Activated effector memory CD4-positive, alpha-beta T cell treated with Interleukin-2 at 50 U/mL for 16 hours (primary cell): ENCODE results near the gene PPP1R14B.

Experiments used
- DNase-seq: peaks from one replicate; pipeline ENCODE4 v3.0.0-alpha.2; 2020

PPP1R14B gene

GRCh38 chr11:64246871-64247728, at the start of gene PPP1R14B:
TSS of gene PPP1R14B (minus strand) at chr11:64246943. CDS start at chr11:64246673, 270 bp downstream.
- DNase-seq, result peak; percentile 72

DNA sequence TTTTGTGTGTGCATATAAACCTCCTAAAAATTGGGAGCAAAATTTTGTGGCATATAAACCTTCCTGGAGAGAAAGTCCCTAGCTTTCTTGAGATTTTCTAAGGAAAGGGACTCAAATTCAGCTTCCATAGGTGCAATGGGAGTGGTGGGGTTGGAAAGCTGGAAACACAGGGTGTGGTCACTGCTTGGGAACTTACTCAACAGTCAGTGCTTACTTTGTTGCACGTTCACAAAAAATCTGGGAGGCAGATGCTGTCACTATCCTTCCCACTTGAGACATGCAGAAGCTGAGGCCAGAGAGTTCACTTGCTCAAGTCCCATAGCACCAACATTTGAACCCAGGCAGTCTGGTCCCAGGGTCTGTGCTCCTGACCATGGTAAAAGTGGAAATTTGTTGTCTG, 49.5 kb upstream of the PPP1R14B start:
- DNase-seq, result no peak

- DNase-seq, result no peak
These were observed 49.0 kb upstream of the PPP1R14B start for GRCh38 chr11:64295760-64296159.

GRCh38 chr11:64294774-64295173, 48.0 kb upstream of the PPP1R14B start:
- no peak for DNase-seq

DNA sequence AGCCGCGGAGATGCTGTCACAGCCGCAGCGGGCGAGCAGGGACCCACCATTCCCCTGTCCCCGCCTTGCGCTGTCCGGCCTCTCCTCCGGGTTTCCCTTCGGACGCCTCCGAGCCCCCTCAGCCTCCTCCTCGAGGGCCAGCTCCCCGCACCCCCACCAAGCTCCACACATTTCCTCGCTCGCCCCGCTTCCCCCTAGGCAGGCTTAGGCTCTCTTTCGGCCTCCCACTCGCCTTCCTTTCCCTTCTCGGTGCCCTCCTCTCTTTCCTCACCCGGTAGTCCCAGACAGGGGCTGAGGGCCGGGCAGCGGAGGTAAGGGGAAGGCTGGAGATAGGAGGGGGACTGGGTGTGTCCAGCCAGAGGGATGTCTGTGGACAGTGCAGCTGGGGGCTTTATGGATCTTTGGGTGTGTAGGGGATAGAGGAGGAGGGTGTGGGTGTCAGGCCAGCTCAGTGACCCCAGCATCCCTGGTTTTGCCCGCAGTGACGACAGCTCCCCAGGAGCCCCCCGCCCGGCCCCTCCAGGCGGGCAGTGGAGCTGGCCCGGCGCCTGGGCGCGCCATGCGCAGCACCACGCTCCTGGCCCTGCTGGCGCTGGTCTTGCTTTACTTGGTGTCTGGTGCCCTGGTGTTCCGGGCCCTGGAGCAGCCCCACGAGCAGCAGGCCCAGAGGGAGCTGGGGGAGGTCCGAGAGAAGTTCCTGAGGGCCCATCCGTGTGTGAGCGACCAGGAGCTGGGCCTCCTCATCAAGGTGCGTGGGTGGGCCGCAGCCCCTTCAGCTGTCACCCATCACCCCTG, 45.9 kb upstream of the PPP1R14B start:
- DNase-seq, result no peak

DNA sequence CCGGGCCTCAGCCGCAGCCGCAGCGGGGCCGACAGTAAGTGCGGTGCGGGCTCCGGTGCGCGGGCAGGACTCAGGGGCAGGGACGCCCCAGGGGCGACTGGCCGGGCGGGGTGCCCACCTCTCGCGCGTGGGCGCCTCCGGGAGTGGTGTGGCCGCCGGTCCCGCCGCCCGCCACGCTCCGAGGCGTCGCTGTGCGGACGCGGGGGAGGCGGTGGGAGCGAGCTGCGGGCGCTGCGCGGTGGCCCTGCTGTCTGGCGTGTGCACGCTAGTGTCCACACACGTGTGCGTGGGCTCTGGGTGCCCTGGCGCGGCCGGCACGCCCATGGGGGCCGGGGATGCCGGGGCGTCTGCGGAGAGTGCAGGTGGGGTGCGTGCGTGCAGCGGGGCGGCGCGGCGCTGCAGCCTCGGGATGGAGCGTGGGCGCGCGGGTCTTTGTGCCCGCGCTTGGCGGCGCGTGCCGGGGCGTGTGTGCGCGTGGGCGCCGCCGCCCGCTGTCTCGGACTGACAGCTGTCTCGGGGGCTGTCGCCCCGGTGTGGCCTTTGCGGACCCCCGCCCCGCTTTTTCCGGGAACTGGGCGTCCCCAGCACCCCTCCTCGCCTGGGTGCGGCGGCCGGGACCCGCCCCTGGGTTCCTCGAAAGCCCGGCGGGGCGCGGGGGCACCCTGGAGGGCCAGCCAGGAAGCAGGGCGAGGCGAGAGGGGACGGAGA, 45.2 kb upstream of the PPP1R14B start:
- no peak for DNase-seq

DNA sequence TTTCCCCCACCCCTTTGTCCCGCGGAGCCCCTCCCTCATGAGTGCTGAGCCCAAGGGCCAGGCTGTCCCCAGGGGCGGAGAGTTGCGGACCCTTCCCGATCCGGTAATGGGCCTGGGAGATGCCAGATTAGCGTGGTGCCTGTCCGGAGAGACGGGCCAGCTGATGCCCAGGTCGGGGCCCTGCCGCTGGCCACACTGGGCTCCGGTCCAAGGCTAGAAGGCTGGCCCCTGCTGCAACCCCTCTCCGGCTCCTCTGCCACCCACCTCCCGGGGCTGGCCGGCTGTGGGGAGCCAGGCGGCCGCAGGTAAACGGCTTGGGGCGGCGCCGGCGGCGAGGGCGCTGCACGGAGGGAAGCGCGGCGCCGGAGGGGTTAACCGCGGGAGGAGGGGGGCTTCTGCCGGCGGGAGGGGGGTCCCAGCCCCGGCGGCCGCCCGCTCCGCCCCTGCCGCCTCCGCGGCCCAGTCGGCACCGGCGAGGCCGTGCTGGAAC, 44.6 kb upstream of the PPP1R14B start, which contains the start of gene KCNK4:
Gene KCNK4 (plus strand): TSS at position 41 of the 490 bp plus-strand sequence. CDS start 1,717 bp downstream, outside the sequence.
- DNase-seq, result no peak

- DNase-seq, result no peak
These were observed 43.9 kb upstream of the PPP1R14B start for GRCh38 chr11:64290352-64291261.

- no peak for DNase-seq
These were observed 42.3 kb upstream of the PPP1R14B start for GRCh38 chr11:64289002-64289564.

- DNase-seq, result no peak
These were observed 41.6 kb upstream of the PPP1R14B start for GRCh38 chr11:64288353-64288750.

- DNase-seq, result no peak
These were observed 41.1 kb upstream of the PPP1R14B start for GRCh38 chr11:64287676-64288352.

DNA sequence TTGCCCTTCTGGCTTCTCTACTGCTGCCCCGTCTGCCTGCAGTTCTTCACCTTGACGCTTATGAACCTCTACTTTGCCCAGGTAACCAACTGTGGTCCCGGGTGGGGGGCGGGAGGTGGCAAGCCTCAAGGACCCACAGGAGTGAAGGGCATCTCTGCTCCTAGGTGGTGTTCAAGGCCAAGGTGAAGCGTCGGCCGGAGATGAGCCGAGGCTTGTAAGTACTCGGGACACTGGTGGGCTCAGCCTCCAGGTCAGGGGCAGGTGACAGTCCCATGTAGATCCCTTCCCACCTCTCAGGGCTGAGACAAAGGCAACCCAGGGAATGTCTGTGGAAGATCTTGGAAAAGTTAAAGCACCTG, 40.0 kb upstream of the PPP1R14B start:
- DNase-seq, result no peak

DNA sequence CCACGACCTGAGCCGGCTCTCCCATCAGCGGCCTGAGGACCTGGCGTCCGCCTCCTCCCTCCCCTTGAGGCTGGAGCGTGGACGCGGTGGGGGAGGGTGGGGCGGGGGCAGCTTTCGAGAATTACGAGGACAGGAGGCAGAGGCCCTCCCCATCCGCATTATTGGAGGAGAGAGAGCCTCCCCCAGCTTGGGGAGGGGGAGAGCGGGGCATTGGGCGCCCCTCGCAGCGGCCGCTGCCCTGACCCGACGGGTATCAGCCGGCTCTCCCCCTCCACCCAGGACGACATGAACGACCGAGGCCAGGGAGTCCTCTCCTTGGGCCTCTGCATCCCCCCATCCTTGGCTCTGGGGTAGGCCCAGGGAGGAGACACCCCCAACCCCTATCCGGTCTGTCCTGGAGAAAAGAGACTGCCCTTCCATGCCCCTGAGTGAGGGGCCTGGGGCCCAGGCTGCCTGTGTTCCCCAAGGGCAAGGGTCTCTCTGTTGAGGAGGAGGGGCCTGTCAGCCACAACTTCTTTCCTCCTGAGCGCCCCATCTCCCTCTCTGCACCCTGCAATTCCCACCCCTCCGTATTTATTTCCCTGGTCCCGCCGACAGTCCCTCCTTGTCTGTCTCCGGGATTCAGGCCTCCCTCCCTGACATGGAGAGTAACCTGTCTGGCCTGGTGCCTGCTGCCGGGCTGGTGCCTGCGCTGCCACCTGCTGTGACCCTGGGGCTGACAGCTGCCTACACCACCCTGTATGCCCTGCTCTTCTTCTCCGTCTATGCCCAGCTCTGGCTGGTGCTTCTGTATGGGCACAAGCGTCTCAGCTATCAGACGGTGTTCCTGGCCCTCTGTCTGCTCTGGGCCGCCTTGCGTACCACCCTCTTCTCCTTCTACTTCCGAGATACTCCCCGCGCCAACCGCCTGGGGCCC, 39.4 kb upstream of the PPP1R14B start:
- DNase-seq, result no peak

DNA sequence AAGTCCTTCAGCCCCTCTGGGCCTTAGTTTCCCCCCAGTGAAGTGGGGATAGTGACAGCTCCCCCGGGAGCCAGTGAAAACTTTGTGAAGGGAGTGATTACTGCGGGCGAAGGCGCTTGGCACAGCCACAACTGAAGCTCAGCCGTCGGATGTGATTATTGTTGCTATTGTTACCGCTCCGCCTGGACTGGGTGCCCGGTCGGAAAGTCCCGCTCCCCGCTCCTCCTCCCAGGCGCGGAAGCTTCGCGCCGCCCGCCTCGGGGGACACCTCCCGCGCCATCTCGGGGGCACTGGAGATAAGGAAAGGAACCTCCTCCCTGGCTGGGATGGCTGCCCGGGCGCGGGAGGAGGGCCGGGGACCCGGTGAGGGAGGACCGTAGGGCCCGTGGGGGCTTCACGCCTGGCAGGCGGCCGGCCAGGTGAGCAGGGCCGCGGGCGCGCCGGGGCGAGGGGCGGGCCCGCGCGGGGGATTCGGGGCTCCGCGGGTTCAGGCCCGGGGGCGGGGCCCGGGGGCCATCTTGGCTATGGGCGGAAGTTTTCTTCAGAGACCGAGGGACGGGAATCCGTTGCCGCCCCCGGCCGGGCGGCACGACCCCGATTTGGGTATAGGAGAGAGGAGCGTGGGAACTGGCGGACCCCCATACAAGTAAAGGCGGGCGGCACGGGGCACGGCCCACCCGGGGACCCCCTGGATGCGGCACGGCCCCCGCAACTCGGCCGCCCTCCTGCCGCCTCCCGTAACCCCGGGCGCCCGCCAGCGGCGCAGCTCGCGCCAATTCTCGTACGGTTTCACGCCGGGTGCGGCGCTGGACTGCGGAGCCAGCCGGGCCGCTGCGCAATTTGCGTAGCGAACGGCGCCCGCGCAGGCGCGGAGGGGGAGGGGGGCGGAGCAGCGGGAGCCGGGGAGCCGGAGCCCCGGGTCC, 38.5 kb upstream of the PPP1R14B start, which contains the start of gene GPR137:
Gene GPR137 (plus strand): TSS at position 887 of the 923 bp plus-strand sequence. CDS start 677 bp downstream, outside the sequence.
- peak; percentile 90 for DNase-seq

GRCh38 chr11:64284048-64284961, 37.6 kb upstream of the PPP1R14B start, which contains the start of gene BAD:
TSS of gene BAD (minus strand) at chr11:64284665. CDS start at chr11:64284368, 297 bp downstream.
- peak; percentile 90 for DNase-seq

DNA sequence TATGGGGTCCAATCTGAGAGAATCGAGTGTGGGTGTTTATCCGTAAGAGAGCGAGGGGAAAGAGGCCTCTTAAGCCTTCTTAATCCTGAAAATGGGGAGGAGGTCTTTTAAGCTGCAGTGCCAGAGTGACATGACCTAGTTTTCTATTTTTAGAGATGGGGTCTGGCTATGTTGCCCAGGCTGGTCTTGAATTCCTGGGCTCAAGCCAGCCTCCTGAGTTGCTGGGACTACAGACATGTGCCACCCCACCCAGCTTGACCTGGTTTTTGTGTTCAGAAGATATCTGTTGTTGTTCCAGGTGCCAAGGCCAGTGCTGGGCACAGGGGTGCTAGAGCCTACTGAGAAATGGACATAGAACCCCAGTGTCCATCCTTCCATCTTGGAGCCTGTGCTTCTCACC, 36.3 kb upstream of the PPP1R14B start:
- DNase-seq, result no peak
